NCI-H2196 (cell line): ENCODE data around the gene NEK9.
A peak's percentile ranks its signal among the peaks of the same experiment; 100 is the strongest.
"Not testable (repeated sequence)": the region's sequence is repeated elsewhere in the genome, so short reads cannot be mapped to it uniquely, and the experiment has no call there.

Experiments
- DNase-seq: peaks from one replicate; lab custom pipeline; 2025; ENCODE audit not compliant: unreplicated experiment; lab: John Stamatoyannopoulos, UW

Gene NEK9

DNA sequence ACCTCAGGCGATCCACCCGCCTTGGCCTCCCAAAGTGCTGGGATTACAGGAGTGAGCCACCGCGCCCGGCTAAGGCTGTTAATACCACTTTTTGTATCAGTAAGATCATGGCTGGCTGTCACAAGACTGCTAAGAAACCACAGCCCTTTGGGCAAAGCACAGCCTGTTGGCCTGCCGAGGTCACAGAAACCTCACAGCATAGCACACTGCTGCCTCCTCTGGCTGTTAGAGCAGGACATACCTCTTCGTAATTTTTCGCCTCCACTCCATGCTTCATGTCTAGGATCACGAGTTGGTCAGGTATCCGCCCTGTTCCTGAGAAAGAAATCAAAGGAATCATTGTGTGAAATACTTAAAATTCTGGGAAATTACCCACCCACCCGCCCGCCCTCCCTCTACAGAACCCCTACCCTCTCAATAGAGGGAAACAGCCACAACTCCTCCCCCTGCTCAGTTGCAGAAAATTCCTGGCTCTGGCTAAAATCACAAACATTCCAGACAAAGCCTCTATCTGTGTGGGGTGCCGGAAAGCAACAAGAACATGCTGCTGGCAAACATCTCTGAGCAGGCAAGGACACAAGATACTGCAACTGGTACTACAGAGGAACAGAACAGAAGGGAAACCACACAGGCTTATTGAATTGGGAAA, 20.7 kb upstream of the NEK9 start:
- DNase-seq, result no peak

DNA sequence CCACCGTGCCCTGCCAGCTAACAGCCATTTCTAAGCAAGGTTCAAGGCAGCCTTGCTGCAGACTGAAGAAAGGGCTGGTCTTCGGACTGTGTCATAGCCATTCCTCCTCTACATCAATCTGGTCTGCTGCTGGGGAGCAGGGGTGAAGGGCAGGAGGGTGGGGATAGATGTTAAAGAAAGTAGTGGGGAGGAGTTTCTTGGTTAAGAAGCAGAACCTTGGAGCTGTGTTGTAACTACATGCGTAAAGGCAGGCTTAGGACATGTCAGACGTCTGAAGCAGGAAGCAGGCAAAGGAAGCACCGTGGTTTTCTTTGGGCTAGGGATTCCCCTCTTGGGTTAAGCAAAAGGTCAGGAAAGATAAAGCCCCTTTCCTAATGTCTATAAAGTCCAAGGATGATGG, 18.1 kb upstream of the NEK9 start:
- DNase-seq, result no peak

DNA sequence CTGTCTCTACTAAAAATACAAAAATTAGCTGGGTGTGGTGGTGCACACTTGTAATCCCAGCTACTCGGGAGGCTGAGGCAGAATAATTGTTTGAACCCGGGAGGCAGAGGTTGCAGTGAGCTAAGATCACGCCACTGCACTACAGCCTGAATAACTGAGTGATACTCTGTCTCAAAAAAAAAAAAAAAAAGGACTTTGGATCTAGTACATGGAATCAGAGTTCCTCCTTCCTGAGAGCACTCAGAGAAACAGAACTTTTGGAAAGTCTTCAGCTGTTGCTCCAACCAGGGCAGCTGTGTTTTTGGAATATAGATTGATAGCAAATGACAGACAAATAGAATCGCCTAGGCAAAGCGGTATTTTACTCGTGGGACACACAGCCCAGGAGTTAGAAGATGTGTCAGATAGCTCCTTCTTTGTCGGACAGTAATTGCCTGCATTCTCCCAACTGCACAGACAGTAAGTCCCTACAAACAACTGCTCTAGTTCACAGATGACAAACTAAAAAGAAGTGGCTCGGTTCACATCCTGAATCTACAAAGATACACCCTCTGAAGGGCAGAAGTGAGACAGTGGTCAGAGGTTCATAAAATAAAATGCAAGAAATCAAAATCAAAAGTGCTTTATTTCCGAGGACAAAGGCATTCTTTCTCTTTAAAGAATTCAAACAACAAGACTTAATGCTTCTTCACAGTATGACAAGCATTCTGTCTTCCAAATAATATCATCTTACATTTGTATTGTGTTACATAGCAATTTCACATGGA, 17.1 kb upstream of the NEK9 start:
- no peak for DNase-seq

DNA sequence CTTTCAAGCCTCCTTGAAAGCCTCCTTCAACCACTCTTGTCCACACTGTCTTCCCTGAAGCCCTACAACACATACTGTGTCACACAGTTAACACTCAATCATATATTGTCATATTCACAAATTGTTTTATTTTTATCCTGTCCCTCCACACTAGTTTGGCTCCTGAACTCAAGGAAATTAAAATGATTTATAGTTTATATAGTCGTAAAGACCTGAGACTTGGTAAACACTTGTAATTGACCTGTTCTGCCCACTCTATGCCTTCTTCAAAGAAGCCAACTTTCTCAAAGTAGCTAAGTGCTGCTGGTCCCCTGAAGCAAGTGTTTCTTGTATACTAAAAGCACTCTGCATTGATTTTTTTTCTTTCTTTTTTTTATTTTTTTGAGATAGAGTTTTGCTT, 15.6 kb upstream of the NEK9 start:
- no peak for DNase-seq

DNA sequence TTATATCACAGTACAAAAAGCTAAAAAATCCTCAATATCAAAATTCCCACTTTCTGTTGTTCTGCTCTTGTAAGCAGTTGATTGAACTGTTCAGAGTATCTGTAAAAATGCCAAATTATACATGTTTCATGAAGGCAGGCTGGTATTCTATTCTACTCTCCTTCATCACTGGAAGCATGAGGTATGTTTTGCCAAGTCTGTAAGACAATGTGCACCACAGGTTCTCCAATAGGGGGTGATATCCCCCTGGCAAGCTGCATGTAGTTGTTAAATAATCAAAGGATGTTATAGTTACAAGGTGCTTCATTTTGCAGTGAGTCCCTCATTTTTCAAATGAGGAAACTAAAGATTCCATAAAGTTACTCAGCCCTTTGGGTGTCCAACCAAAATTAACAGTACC, 15.1 kb upstream of the NEK9 start:
- DNase-seq, result peak; percentile 37

DNA sequence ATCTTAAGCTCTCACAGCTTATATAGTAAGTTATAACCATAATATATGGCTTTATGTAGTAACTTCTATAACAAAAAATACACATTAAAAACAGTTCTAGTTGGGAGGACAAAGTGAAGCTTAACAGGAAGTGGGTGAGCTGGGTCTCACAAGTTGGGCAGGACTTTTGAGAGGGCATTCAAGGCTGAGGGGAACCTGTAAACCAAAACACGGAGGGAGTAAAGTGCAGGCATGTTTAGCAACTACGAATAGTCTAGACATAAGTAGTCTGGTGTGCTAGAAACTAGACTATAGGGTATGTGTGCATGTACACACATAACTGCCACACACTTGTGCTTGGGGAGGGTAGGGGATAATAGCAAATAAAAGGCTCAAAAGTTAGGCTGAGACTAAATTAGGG, 14.2 kb upstream of the NEK9 start:
- no peak for DNase-seq

DNA sequence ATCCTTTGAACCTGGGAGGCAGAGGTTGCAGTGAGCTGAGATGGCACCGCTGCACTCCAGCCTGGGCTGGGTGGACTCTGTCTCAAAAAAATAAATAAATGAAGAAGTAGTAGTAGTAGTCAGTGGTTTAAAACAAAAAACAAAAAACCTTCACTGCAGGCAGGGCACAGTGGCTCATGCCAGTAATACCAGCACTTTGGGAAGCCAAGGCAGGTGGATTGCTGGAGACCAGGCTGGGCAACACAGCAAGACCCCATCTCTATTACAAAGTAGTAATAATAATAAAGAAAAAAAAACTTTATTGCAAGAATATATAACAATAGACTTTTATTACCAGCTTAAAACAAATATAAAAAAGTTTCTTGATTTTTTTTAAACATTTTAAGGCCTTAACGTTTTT, 13.8 kb upstream of the NEK9 start:
- no peak for DNase-seq

DNA sequence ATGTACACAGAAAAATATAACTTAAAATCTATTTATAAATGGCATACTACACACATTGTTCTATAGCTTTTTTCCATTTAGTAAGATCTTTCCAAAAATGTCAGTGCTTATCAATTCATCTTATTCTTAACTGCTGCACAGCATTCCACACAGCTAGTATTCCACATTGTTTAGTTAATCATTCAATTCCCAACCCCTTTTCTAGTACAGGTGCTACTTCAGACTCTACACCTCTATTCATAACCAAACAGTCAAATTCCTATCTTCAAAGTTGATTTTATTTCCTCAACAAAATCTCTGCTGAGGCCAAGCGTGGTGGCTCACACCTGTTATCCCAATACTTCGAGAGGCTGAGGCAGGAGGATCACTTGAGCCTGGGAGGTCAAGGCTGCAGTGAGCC, 12.3 kb upstream of the NEK9 start:
- no peak for DNase-seq

DNA sequence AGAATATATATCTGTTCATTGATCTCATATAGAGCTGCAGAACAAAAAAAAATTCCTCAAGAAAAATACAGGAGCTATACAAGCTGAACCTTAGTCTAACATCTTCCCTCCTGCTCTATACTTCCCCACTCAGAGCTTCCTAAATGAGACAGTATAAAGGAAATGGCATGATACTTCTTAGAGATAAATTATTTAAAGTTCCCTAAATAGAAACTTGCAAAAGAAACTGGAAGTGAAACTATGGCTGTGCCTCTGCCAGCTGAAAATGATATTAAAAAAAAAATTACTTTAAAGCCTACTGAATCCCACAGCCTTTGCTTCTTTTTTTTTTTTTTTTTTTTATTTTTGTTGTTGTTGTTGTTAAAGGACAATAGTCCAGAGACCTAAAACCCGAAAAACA, 11.6 kb upstream of the NEK9 start:
- no peak for DNase-seq

DNA sequence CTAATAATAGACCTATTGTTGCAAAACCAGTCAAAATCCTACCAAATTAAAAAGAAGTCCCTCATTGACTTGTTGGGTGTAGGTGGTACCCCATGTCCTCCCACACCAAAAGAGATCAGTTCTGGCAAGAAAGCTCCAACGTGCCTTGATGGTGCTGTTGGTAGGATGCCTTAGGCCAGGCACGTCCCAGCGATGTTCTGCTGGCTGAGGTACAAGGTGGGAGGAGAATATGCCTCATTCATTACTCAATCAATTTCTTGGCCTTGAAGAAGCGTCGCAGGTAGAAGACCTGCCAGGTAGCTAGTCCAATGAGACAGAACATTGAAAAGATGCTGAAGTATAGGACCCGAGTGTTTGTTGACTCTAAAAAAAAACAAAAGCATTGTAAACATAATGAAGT, 7.8 kb upstream of the NEK9 start:
- no peak for DNase-seq

DNA sequence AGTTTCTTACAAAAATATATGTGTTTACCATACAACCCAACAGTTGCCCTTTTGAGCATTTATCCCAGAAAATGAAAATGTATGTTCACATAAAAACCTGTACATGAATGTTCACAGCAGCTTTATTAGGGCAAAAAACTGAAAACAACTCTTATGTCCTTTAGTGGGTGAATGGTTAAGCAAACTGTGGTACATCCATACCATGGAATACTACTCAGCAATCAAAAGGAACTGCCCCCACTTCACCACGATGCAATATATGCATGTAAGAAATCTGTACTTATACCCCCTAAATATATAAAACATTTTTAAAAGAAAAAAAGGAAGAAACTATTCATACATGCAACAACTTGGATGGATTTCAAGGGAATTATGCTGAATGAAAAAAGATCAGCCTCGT, 6.7 kb upstream of the NEK9 start:
- no peak for DNase-seq

DNA sequence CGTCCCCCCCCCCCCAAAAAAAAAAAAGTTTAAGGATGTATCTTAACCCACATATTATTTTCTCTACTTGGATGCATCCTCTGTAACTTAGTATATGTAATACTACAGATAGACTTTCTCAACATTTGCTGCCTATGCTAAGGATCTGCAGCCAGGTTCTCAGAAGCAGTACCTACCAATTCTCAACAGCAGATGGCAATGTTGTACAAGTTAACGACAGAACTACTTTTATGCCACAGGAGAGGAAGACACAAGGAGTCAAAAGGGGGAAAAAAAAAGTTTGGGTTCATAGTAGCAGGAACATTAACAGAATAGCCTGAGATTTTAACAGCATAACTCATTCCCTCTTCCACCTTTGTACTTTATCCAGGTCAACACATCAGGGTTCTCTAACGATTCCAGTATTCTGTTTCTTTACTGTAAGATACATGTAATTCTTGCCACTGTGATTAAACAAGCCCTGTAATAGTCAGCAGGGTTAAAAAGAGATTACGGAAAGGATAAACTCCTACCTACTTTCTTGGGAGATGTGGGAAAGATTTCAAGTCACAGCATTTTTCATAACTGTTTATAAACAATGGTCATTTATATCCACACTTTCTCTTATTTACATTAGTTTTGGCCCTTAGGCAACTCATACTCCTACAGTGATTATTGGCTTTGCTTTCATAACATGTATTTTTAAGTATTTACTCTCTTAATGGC, 5.7 kb upstream of the NEK9 start:
- DNase-seq, result peak; percentile 94

DNA sequence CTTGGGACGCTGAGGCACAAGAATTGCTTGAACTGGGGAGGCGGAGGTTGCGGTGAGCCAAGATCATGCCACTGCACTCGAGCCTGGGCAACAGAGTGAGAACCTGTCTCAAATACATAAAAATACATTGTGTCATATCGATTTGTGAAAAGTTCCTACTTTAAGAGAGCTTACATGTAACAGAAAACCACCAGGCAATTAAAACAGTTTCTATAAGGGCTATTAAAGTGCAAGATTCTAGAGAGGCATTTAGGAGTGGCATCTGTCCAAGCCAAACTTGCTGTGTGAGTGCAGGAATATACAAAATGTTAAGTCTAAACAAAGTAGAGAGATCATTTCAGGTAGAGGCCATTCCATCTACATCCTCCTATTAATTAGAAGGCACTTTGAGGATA, 1.7 kb upstream of the NEK9 start:
- DNase-seq, result peak; percentile 24

DNA sequence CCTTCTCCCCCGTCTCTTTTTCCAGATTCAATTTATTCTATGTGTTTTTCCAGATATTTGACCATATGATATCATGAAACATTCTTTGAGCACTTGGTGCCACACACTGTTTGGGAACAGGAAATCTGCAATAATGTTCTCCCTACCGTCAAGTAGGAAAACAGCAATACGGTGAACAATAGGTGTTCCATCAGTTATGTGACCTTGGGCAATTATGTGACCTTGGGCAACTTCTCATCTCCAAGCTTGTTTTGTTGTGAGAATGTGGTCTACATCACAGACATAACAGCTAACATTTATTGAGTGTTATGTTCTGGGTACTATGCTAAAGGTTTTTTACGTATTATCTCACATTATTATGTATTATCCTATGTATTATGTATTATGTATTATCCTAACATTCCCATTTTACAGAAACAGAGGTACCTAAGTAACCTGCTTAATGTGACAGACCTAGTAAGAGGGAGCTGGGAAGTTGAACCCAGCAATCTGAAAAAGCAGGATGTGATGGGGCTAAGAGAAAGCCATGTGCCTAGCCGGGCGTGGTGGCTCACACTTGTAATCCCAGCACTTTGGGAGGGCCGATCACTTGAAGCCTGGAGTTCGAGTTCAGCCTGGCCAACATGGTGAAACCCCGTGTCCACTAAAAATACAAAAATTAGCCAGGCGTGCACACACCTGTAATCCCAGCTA, 1.2 kb upstream of the NEK9 start:
- no peak for DNase-seq

DNA sequence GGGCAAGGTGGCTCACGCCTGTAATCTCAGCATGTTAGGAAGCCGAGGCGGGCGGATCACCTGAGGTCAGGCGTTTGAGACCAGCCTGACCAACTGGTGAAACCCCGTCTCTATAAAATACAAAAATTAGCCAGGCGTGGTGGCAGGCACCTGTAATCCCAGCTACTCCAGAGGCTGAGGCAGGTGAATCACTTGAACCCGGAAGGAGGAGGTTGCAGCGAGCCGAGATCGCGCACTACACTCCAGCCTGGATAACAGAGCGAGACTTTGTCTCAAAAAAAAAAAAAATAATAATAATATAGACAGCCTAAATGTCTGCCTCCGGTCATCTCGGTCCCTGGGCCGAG, 599 bp upstream of the NEK9 start:
- DNase-seq, result not testable (repeated sequence)

DNA sequence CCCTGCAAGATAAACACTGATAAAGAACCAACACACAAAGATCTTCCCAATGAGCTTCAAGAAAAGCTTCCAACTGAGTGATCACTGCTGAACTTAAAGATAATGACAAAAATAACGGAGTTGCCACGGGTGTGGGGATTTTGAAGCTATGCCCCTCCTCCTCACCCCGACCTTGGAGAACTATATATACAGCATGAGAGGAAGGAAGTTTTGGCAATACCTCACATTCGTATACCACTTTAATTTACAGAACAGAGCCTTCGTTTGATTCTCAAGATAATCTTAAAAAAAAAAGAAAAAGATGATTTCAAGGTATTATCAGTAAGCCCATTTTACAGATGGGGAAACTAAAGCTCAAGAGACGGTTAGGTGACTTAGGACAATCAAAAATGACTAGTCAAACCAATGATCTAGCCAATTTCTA, 715 bp downstream of the NEK9 start:
- no peak for DNase-seq

DNA sequence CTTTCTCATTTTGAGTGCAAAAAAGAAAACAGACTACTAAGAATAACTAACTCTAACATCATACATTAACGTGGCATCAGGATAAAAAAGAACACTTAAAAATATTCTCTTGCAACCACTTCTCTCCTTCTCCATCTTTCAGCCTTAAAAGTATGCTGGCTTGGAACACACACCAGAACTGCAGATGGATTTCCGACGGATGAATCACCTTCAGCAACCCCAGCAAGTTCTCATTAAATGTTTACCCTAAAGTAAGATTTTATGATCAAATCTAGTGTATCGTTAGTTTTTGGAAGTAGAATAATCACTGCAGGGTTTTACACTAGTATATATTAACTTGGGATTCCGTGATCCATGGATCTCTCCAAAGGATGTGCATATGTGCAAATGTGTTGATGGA, 1.2 kb downstream of the NEK9 start:
- no peak for DNase-seq

DNA sequence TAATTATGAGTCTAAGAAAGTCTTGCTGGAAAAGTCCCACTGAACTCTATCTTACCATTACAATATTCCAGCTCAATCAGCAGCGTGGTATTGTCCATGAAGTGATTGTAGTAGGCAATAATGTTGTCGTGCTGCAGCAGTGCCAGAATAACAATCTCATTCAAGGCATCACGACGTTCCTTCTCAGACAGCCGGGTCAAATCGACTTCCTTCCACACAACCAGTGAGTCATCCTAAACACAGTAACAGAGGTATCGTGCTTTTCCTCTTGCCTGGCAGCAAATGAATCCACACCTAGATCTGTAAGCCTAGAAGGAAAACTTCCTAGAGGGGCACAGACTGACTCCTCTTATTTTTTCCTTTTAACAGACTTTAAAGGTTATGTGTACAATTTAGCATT, 2.9 kb downstream of the NEK9 start:
- DNase-seq, result no peak

DNA sequence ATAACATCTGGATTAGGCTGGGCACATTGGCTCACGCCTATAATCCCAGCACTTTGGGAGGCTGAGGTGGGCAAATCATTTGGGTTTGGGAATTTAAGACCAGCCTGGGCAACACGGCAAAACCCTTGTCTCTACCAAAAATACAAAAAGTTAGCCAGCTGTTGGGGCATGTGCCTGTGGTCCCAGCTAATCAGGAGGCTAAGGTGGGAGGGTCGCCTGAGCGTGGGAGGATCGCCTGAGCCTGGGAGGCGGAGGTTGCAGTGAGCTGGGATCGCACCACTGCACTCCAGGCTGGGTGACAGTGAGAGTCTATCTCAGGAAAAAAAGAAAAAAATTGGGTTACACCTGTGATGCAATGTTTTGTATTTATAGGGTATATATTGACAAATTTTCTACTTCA, 5.3 kb downstream of the NEK9 start:
- no peak for DNase-seq

DNA sequence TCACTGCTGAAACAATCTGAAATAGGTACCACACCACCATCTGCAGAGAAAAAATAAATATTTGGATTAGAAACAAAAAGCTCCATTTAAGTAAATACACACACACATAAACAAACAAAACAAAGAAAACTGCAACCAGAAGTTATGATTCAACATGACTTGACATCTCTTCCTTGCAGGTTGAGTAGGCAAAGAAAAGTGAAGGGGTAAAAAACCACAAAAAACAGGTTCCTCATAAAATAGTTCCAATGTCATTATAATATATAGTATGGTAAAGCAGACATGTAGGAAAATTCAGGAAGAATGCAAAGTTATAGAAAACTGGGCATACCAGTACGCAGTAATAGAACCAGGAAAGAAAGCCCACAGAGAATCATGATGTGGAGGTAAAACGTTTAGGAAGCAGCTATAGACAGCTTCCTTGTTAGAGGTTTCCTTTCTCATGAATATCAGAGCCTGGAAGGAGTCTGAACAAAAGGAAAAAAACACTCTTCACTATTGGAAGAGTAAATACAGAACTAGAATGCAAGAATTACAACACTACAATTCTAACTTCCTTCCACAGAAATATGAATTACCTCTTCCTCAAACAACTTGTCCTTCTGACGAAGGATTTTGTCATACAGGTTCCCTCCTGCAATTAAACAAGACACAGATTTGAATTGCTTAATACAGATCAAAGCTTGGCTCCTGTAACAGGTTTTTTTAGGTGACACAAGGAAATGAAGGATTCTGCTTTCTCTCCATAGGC, 6.1 kb downstream of the NEK9 start:
- no peak for DNase-seq

DNA sequence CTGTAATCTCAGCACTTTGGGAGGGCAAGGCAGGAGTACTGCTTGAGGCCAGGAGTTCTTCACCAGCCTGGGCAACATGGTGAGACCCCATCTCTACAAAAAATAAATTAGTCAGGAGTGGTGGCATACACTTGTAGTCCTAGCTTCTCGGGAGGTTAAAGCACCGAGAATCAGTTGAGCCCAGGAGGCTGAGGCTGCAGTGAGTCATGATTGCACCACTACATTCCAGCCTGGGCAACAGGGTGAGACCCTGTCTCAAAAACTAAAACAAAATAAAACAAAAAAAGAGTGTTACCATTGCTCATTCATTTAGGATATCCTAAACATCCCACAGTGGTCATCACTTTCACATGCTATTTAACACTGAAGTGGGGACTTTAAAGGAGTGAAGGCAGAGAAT, 7.8 kb downstream of the NEK9 start:
- DNase-seq, result no peak
